HCT116 (cell line): Measurements from ENCODE around the gene TTLL5. TPM values are rescaled to one million over a fixed set of nuclear protein-coding genes. Genes with fewer than 3 reads are reported as not detected.

Experiments
- ATAC-seq: fragments of 200-7000 bp; cut with Tn5 transposase; 2 replicates; pipeline ENCODE4 v1.9.1; 2020; ENCODE audit warnings: mild to moderate bottlenecking, moderate library complexity
- BruUV-seq: library from RNA; stranded (reverse); fragments of 400-500 nt; replicated peaks from 2 replicates; lab custom pipeline; 2021; lab: Mats Ljungman, UMichigan
- CTCF ChIA-PET: fragments of 300-600 bp; sonication (Branson Sonifier 250); formaldehyde crosslinking; loops from one replicate; lab custom pipeline; 2021; ENCODE audit warnings: antibody characterized with exemption; lab: Charles Lee
- POLR2A ChIA-PET: fragments of 300-600, 350-600 bp; sonication (Branson Sonifier 250); formaldehyde crosslinking; loops from one replicate; lab custom pipeline; 2021; ENCODE audit warnings: antibody characterized with exemption; lab: Charles Lee
- RAD21 ChIA-PET, 2 experiments: fragments of 300-600 bp; sonication (Branson Sonifier 250); formaldehyde crosslinking; loops; one replicate each; lab custom pipeline; 2023; ENCODE audit warnings: low total read pairs in 2 of 2; ENCODE audit not compliant: uncharacterized antibody in 2 of 2, unreplicated experiment in 2 of 2, low non-redundant PET in 1 of 2; lab: Charles Lee
- DNase-seq: peaks from one replicate; pipeline ENCODE4 v3.0.0-alpha.2; 2010; ENCODE audit warnings: low read depth, low spot score
- H2AFZ ChIP-seq: fragments of 200-600 bp; shearing (Covaris generic), sonication (generic); 2 replicates; pipeline ENCODE4 v1.6.1; 2017; ENCODE audit warnings: low read depth, mixed run types, mixed read lengths, antibody characterized with exemption, low read length; ENCODE audit not compliant: poor library complexity, severe bottlenecking
- H3K27ac ChIP-seq: 2 replicates; pipeline ENCODE4 v1.5.1; 2012; ENCODE audit warnings: low read depth, low read length
- H3K27me3 ChIP-seq: fragments of 200-600 bp; sonication (generic); 2 replicates; pipeline ENCODE4 v1.6.1; 2016; ENCODE audit warnings: mixed run types, low read length, mixed read lengths; ENCODE audit not compliant: insufficient read depth
- H3K36me3 ChIP-seq, 2 experiments: fragments of 200-500 bp in 1 of 2; fragments of 200-600 bp in 1 of 2; sonication (Bioruptor generic) in 1 of 2; sonication (generic) in 1 of 2; 2 replicates each; pipeline versions ENCODE4 v1.5.1 to v1.6.1; 2014 to 2016; ENCODE audit warnings: low read length in 2 of 2, inconsistent platforms in 1 of 2, mixed read lengths in 1 of 2, mixed run types in 1 of 2; ENCODE audit not compliant: insufficient read depth in 2 of 2, control insufficient read depth in 1 of 2
- H3K4me1 ChIP-seq, 2 experiments: fragments of 200-600 bp in 1 of 2; sonication (generic) in 1 of 2; 2 replicates each; pipeline versions ENCODE4 v1.5.1 to v1.6.1; 2012 to 2017; ENCODE audit warnings: low read length in 2 of 2, inconsistent platforms in 1 of 2, mild to moderate bottlenecking in 1 of 2, mixed read lengths in 1 of 2, mixed run types in 1 of 2, moderate library complexity in 1 of 2; ENCODE audit not compliant: insufficient read depth in 2 of 2, control insufficient read depth in 1 of 2
- H3K4me2 ChIP-seq: fragments of 200-600 bp; sonication (generic); 2 replicates; pipeline ENCODE4 v1.6.1; 2017; ENCODE audit warnings: mixed run types, low read length, mixed read lengths
- H3K4me3 ChIP-seq, 2 experiments: fragments of 200-600 bp in 1 of 2; sonication (generic) in 1 of 2; replicated peaks in 1 of 2; 2 replicates each; pipeline ENCODE4 v1.5.1; 2011 to 2016; ENCODE audit warnings: low read length in 2 of 2, control low read depth in 1 of 2, low read depth in 1 of 2, mild to moderate bottlenecking in 1 of 2, mixed read lengths in 1 of 2, mixed run types in 1 of 2
- H3K79me2 ChIP-seq: fragments of 200-600 bp; sonication (generic); 2 replicates; pipeline ENCODE4 v1.6.1; 2017; ENCODE audit warnings: mild to moderate bottlenecking, mixed run types, low read length, moderate library complexity, mixed read lengths; ENCODE audit not compliant: insufficient read depth
- H3K9ac ChIP-seq: fragments of 200-600 bp; sonication (generic); 2 replicates; pipeline ENCODE4 v1.6.1; 2016; ENCODE audit warnings: low read length, mixed read lengths
- H3K9me2 ChIP-seq: fragments of 200-600 bp; sonication (generic), shearing (Covaris generic); 2 replicates; pipeline ENCODE4 v1.6.1; 2017; ENCODE audit warnings: mixed run types, mild to moderate bottlenecking, moderate library complexity; ENCODE audit not compliant: insufficient read depth
- H3K9me3 ChIP-seq, 2 experiments: fragments of 200-500 bp in 1 of 2; fragments of 200-600 bp in 1 of 2; sonication (Bioruptor generic) in 1 of 2; sonication (generic) in 1 of 2; 2 replicates each; pipeline ENCODE4 v1.6.1; 2014 to 2017; ENCODE audit warnings: low read length in 2 of 2, mixed read lengths in 2 of 2, inconsistent platforms in 1 of 2, low read depth in 1 of 2, mild to moderate bottlenecking in 1 of 2, mixed run types in 1 of 2, moderate library complexity in 1 of 2; ENCODE audit not compliant: control insufficient read depth in 1 of 2, insufficient read depth in 1 of 2
- H4K20me1 ChIP-seq: fragments of 200-600 bp; sonication (generic), shearing (Covaris generic); 2 replicates; pipeline ENCODE4 v1.6.1; 2017; ENCODE audit warnings: mixed run types, mild to moderate bottlenecking, moderate library complexity; ENCODE audit not compliant: insufficient read depth
- JUND ChIP-seq: IDR thresholded peaks from 2 replicates; pipeline ENCODE4 v1.6.1; 2012
- SIN3A ChIP-seq: IDR thresholded peaks from 2 replicates; pipeline ENCODE4 v1.6.1; 2012; ENCODE audit warnings: low read depth
- intact Hi-C: fragments of 100-400 bp; cut with micrococcal nuclease; formaldehyde crosslinking; loops from 2 replicates; pipeline ENCODE4 v1.10.0; 2022
- total RNA-seq: library from RNA; stranded (reverse); gene quantifications from one replicate; pipeline ENCODE4 v1.2.1, GENCODE V29; 2021; ENCODE audit not compliant: unreplicated experiment
- TF ChIP-seq, protein P1 (sequence below): IDR thresholded peaks from 2 replicates; pipeline ENCODE4 v1.6.1; 2012
- TF ChIP-seq, protein P2 (sequence below), 3 experiments: fragments of 200-600 bp in 1 of 3; sonication (generic) in 1 of 3; IDR thresholded peaks in 2 of 3; conservative IDR thresholded peaks in 1 of 3; 2 replicates each; pipeline ENCODE4 v1.5.1; 2012 to 2017; ENCODE audit warnings: low read depth in 2 of 3, low read length in 2 of 3, antibody characterized with exemption in 1 of 3, borderline replicate concordance in 1 of 3, control low read depth in 1 of 3, mild to moderate bottlenecking in 1 of 3, mixed read lengths in 1 of 3, mixed run types in 1 of 3, moderate library complexity in 1 of 3; ENCODE audit not compliant: insufficient read depth in 1 of 3

The TTLL5 gene
- total RNA-seq, 1 experiment from 2014 or later: 26.2 TPM

DNA sequence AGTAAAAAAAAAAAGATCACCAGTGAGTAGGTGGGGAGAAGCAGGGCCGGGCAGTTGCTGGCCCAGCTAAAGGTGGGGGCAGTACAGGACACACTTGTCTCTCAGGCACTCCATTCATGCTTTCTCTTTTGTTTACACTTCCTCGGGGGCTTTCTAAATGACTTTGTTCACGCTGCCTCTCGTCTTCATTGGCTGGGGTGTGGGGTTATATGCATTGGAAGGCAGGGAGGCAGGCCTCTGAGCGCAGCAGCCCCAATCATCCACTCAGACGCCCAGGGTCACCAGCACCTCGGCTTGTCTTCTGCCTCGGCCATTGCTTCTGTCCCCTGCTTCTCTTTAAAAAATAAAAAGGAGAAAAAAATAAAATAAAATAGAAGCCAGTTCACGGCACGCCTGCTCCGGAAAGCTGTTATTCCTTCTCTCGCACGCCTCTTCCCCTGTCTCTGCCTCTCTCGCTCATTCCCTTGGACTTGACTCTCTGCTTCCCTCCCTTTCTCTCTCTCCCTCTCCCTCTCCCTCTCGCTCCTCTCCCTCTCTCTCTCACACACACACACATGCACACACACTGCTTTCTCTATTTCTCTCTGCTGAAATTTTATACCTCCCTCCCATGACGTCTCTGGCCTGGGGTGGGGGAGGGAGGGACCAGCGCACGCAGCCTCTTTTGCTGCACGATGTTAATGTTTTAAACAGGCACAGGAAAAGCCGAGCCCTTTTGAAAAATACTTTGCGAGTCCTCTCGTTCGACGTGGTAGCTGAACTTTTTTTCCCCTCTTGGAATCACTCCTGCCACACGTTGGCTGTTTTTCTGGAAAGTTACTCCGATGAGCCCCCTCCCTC is 320.6 kb downstream of the TTLL5 start, which contains the start of gene TGFB3:
Gene TGFB3 (minus strand): TSS at position 570 of the 840 bp plus-strand sequence. CDS start 1,102 bp downstream, outside the sequence.
- peak within 1 kb of the TSS; percentile 99 for H3K4me2 ChIP-seq
- 0 out of 2 replicates have a peak, but pooled peaks cover 2% of the 10 kb centered on the region for H3K79me2 ChIP-seq
- intact Hi-C loops: loop anchor here (1.0 kb wide), 3 partner anchors 187 to 404 kb away; no protein-coding TSS in a partner anchor
- H3K9ac ChIP-seq: peak within 1 kb of the TSS; percentile 77
- no peaks in the 10 kb centered on the region for H3K9me3 ChIP-seq
- peak; percentile 27 for DNase-seq
- H3K27me3 ChIP-seq: no peaks in the 10 kb centered on the region
- ChIA-PET RAD21 (interaction anchor here (0.6 to 3.3 kb wide), 14 partner anchors 34 to 371 kb away, joined by 3 to 16 read pairs (median 4); no protein-coding TSS in a partner anchor), CTCF (interaction anchor here (0.6 to 7.2 kb wide), 13 partner anchors 8 to 421 kb away, joined by 3 to 176 read pairs (median 6); no protein-coding TSS in a partner anchor), POLR2A (interaction anchor here (1.0 to 1.5 kb wide), 2 partner anchors 187 to 273 kb away, joined by 4 to 9 read pairs; no protein-coding TSS in a partner anchor)
- peak; percentile 44; the same call in 1 of the 2 replicates for TF ChIP-seq SIN3A
- TF ChIP-seq, protein P1, sequence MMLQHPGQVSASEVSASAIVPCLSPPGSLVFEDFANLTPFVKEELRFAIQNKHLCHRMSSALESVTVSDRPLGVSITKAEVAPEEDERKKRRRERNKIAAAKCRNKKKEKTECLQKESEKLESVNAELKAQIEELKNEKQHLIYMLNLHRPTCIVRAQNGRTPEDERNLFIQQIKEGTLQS: no peak
- TF ChIP-seq, protein P2, sequence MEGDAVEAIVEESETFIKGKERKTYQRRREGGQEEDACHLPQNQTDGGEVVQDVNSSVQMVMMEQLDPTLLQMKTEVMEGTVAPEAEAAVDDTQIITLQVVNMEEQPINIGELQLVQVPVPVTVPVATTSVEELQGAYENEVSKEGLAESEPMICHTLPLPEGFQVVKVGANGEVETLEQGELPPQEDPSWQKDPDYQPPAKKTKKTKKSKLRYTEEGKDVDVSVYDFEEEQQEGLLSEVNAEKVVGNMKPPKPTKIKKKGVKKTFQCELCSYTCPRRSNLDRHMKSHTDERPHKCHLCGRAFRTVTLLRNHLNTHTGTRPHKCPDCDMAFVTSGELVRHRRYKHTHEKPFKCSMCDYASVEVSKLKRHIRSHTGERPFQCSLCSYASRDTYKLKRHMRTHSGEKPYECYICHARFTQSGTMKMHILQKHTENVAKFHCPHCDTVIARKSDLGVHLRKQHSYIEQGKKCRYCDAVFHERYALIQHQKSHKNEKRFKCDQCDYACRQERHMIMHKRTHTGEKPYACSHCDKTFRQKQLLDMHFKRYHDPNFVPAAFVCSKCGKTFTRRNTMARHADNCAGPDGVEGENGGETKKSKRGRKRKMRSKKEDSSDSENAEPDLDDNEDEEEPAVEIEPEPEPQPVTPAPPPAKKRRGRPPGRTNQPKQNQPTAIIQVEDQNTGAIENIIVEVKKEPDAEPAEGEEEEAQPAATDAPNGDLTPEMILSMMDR (IDR thresholded peaks at IDR 0.05 in 2 of 3, conservative IDR thresholded peaks at IDR 0.05 in 1 of 3; ENCODE audit: borderline replicate concordance in 1 of 3, insufficient read depth in 1 of 3, low read depth in 2 of 3, low read length in 2 of 3): no peak
- no peak for TF ChIP-seq JUND
- no peaks in the 10 kb centered on the region for H3K9me2 ChIP-seq
- H3K4me1 ChIP-seq: peaks cover 12 to 26% of the 10 kb centered on the region in 2 experiments
- H4K20me1 ChIP-seq: no peaks in the 10 kb centered on the region
- H3K27ac ChIP-seq: peak within 1 kb of the TSS; percentile 42; the same call in 1 of the 2 replicates
- ATAC-seq: peak; percentile 50
- peak within 1 kb of the TSS; percentile 53 to 86 for H3K4me3 ChIP-seq
- H3K36me3 ChIP-seq: no peaks in the 10 kb centered on the region
- peak within 1 kb of the TSS; percentile 84 for H2AFZ ChIP-seq
- BruUV-seq: TSS peak; percentile 72
